WTC11 (cell line): ENCODE measurements around the gene RPL23.

Source experiments
- CBFB ChIP-seq: sonication (generic); formaldehyde crosslinking; IDR thresholded peaks from 2 replicates; pipeline ENCODE4 v1.8.1; 2022; ENCODE audit warnings: mild to moderate bottlenecking, low read depth, missing genetic modification reagents
- FOXK1 ChIP-seq: sonication (generic); formaldehyde crosslinking; IDR thresholded peaks from 2 replicates; pipeline ENCODE4 v1.8.0; 2022; ENCODE audit warnings: mild to moderate bottlenecking, moderate library complexity, missing genetic modification reagents
- MAX ChIP-seq: sonication (generic); formaldehyde crosslinking; IDR thresholded peaks from 2 replicates; pipeline ENCODE4 v1.8.0; 2022; ENCODE audit warnings: mild to moderate bottlenecking, missing genetic modification reagents
- NFATC4 ChIP-seq: fragments of 250-450 bp; sonication (Bioruptor Pico); IDR thresholded peaks from 2 replicates; pipeline ENCODE4 v1.9.0; 2021; ENCODE audit warnings: mild to moderate bottlenecking
- USF1 ChIP-seq: sonication (generic); formaldehyde crosslinking; IDR thresholded peaks from 2 replicates; pipeline ENCODE4 v1.8.0; 2022; ENCODE audit warnings: mild to moderate bottlenecking, missing genetic modification reagents
- ZNF232 ChIP-seq: sonication (generic); formaldehyde crosslinking; IDR thresholded peaks from 2 replicates; pipeline ENCODE4 v1.8.0; 2022; ENCODE audit warnings: mild to moderate bottlenecking, missing genetic modification reagents
- TF ChIP-seq, protein P1 (sequence below): fragments of 200-600 bp; IDR thresholded peaks from 2 replicates; pipeline ENCODE4 v1.8.0; 2022; ENCODE audit warnings: antibody characterized with exemption
- TF ChIP-seq, protein P2 (sequence below): sonication (generic); formaldehyde crosslinking; IDR thresholded peaks from 2 replicates; pipeline ENCODE4 v1.8.1; 2022; ENCODE audit warnings: low read depth, missing genetic modification reagents, borderline replicate concordance
- TF ChIP-seq, protein P3 (sequence below): sonication (generic); formaldehyde crosslinking; conservative IDR thresholded peaks from 2 replicates; pipeline ENCODE4 v1.8.1; 2022; ENCODE audit warnings: mild to moderate bottlenecking, missing genetic modification reagents
- TF ChIP-seq, protein P4 (sequence below): fragments of 250-450 bp; sonication (Bioruptor Pico); IDR thresholded peaks from 2 replicates; pipeline ENCODE4 v1.9.0; 2021; ENCODE audit warnings: mild to moderate bottlenecking, borderline replicate concordance

DNA sequence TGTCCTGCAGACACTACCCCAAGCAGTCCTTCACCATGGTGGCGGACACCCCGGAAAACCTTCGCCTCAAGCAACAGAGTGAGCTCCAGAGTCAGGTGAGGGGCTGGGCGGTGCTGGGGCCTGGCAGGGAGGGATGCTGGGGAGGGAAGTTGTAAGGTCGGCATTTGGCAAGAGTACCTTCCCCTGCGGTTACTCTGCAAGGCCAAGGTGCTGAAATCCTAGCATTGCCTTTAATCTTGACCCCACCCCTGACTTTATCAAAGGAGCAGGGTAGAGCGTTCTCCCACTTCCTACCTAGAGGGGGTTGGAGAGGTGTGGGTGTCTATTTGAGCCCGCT lies 36.9 kb upstream of the RPL23 start:
- TF ChIP-seq, protein P1, sequence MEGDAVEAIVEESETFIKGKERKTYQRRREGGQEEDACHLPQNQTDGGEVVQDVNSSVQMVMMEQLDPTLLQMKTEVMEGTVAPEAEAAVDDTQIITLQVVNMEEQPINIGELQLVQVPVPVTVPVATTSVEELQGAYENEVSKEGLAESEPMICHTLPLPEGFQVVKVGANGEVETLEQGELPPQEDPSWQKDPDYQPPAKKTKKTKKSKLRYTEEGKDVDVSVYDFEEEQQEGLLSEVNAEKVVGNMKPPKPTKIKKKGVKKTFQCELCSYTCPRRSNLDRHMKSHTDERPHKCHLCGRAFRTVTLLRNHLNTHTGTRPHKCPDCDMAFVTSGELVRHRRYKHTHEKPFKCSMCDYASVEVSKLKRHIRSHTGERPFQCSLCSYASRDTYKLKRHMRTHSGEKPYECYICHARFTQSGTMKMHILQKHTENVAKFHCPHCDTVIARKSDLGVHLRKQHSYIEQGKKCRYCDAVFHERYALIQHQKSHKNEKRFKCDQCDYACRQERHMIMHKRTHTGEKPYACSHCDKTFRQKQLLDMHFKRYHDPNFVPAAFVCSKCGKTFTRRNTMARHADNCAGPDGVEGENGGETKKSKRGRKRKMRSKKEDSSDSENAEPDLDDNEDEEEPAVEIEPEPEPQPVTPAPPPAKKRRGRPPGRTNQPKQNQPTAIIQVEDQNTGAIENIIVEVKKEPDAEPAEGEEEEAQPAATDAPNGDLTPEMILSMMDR: no peak
- TF ChIP-seq, protein P2, sequence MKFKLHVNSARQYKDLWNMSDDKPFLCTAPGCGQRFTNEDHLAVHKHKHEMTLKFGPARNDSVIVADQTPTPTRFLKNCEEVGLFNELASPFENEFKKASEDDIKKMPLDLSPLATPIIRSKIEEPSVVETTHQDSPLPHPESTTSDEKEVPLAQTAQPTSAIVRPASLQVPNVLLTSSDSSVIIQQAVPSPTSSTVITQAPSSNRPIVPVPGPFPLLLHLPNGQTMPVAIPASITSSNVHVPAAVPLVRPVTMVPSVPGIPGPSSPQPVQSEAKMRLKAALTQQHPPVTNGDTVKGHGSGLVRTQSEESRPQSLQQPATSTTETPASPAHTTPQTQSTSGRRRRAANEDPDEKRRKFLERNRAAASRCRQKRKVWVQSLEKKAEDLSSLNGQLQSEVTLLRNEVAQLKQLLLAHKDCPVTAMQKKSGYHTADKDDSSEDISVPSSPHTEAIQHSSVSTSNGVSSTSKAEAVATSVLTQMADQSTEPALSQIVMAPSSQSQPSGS: no peak
- no peak for TF ChIP-seq NFATC4 (CRISPR knock-in tag)
- TF ChIP-seq FOXK1 (CRISPR knock-in tag): no peak
- TF ChIP-seq CBFB (CRISPR knock-in tag): no peak
- no peak for TF ChIP-seq MAX
- TF ChIP-seq, protein P3, sequence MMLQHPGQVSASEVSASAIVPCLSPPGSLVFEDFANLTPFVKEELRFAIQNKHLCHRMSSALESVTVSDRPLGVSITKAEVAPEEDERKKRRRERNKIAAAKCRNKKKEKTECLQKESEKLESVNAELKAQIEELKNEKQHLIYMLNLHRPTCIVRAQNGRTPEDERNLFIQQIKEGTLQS: no peak
- TF ChIP-seq, protein P4, sequence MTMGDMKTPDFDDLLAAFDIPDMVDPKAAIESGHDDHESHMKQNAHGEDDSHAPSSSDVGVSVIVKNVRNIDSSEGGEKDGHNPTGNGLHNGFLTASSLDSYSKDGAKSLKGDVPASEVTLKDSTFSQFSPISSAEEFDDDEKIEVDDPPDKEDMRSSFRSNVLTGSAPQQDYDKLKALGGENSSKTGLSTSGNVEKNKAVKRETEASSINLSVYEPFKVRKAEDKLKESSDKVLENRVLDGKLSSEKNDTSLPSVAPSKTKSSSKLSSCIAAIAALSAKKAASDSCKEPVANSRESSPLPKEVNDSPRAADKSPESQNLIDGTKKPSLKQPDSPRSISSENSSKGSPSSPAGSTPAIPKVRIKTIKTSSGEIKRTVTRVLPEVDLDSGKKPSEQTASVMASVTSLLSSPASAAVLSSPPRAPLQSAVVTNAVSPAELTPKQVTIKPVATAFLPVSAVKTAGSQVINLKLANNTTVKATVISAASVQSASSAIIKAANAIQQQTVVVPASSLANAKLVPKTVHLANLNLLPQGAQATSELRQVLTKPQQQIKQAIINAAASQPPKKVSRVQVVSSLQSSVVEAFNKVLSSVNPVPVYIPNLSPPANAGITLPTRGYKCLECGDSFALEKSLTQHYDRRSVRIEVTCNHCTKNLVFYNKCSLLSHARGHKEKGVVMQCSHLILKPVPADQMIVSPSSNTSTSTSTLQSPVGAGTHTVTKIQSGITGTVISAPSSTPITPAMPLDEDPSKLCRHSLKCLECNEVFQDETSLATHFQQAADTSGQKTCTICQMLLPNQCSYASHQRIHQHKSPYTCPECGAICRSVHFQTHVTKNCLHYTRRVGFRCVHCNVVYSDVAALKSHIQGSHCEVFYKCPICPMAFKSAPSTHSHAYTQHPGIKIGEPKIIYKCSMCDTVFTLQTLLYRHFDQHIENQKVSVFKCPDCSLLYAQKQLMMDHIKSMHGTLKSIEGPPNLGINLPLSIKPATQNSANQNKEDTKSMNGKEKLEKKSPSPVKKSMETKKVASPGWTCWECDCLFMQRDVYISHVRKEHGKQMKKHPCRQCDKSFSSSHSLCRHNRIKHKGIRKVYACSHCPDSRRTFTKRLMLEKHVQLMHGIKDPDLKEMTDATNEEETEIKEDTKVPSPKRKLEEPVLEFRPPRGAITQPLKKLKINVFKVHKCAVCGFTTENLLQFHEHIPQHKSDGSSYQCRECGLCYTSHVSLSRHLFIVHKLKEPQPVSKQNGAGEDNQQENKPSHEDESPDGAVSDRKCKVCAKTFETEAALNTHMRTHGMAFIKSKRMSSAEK (CRISPR knock-in tag): no peak
- no peak for TF ChIP-seq ZNF232 (CRISPR knock-in tag)
- TF ChIP-seq USF1 (CRISPR knock-in tag): no peak
